ENCODE results near the gene KNOP1.

The KNOP1 gene

GRCh38 chr16:19717741-19718623 is at the start of gene KNOP1, which contains the start of gene IQCK:
Gene KNOP1, minus strand, starts transcription at chr16:19718227. Its CDS starts 3,192 bp downstream, at chr16:19715035.
Gene IQCK, plus strand, starts transcription at chr16:19718271. Its CDS starts 36 bp downstream, at chr16:19718307.
- DNase-seq (ENCODE audit: low read depth), result peak; percentile 88

- DNase-seq (ENCODE audit: low read depth), result no peak
These were observed 49.5 kb upstream of the KNOP1 start for GRCh38 chr16:19767497-19767896.

GRCh38 chr16:19766988-19767387 is 49.0 kb upstream of the KNOP1 start:
- no peak for DNase-seq (ENCODE audit: low read depth)

- DNase-seq (ENCODE audit: low read depth), result no peak
These were observed 48.5 kb upstream of the KNOP1 start for GRCh38 chr16:19766554-19766884.

GRCh38 chr16:19765860-19766553 is 48.0 kb upstream of the KNOP1 start:
- DNase-seq (ENCODE audit: low read depth), result no peak

GRCh38 chr16:19760356-19761060 is 42.5 kb upstream of the KNOP1 start:
- no peak for DNase-seq (ENCODE audit: low read depth)

- DNase-seq (ENCODE audit: low read depth), result no peak
These were observed 40.0 kb upstream of the KNOP1 start for GRCh38 chr16:19757762-19758595.

- no peak for DNase-seq (ENCODE audit: low read depth)
These were observed 39.0 kb upstream of the KNOP1 start for GRCh38 chr16:19757026-19757425.

GRCh38 chr16:19755268-19755667 is 37.2 kb upstream of the KNOP1 start:
- DNase-seq (ENCODE audit: low read depth), result no peak

GRCh38 chr16:19754644-19755036 is 36.6 kb upstream of the KNOP1 start:
- DNase-seq (ENCODE audit: low read depth), result no peak

GRCh38 chr16:19753815-19754643 is 36.0 kb upstream of the KNOP1 start:
- DNase-seq (ENCODE audit: low read depth), result no peak

GRCh38 chr16:19751478-19752385 is 33.7 kb upstream of the KNOP1 start:
- DNase-seq (ENCODE audit: low read depth), result no peak

GRCh38 chr16:19749571-19750080 is 31.6 kb upstream of the KNOP1 start:
- no peak for DNase-seq (ENCODE audit: low read depth)

- no peak for DNase-seq (ENCODE audit: low read depth)
These were observed 30.6 kb upstream of the KNOP1 start for GRCh38 chr16:19748389-19749168.

GRCh38 chr16:19746561-19746960 is 28.5 kb upstream of the KNOP1 start:
- no peak for DNase-seq (ENCODE audit: low read depth)

GRCh38 chr16:19745286-19746010 is 27.4 kb upstream of the KNOP1 start:
- DNase-seq (ENCODE audit: low read depth), result no peak

GRCh38 chr16:19744670-19745069 is 26.6 kb upstream of the KNOP1 start:
- no peak for DNase-seq (ENCODE audit: low read depth)

GRCh38 chr16:19743816-19744159 is 25.8 kb upstream of the KNOP1 start:
- DNase-seq (ENCODE audit: low read depth), result no peak

All from stimulated activated CD4-positive, alpha-beta T cell treated with anti-CD3 and anti-CD28 coated beads, Interleukin-2, amount 100 ng/mL, for 4 hours (primary cell).